SIG-M5 treated with dmso at 0.1 percent for 504 hours (cell line): Measurements from ENCODE around the gene NOP9.
A peak's percentile ranks its signal among the peaks of the same experiment; 100 is the strongest.
"Not testable (repeated sequence)": the region's sequence is repeated elsewhere in the genome, so short reads cannot be mapped to it uniquely, and the experiment has no call there.

Experiments
- DNase-seq: peaks from one replicate; lab custom pipeline; 2025; ENCODE audit not compliant: unreplicated experiment; lab: John Stamatoyannopoulos, UW

Gene NOP9

DNA sequence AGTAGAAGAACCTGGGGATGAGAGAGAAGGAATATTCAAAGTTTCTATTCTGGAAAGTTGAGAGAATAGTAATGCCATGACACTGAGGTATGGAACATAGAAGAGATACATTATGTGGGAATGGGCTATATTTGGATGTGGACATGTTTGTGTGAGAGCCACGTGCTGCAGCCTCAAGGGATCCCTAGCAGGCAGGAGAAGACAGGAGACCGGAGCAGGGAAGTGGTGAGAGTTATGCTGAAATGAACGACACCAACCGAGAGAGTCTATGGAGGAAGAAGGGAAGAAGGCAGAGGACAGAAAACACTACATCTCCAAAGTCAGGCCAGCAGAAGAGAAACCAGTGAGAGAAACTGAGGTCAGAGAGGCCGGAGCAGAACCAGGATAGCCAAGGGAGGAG lies 50.1 kb downstream of the NOP9 start:
- DNase-seq: no peak

DNA sequence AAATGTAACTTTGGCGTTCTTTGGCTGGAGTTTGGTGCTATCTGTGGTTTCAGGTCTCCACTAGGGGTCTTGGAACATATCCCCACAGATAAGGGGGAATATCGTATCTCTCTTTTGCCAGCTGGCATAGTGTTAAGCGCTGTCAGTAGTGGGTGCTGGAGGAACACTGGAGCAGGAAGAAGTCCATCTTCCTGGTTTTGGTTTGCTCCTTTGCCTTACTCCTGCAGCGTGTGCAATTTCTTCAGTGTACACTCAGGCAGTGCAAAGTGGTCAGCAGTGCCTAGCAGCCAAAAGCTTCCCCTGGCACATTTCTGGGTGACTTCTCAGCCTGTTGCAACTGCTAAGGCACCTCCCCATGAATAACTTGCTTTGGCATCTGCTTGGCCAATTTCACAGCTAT lies 51.9 kb downstream of the NOP9 start:
- peak; percentile 31 for DNase-seq

DNA sequence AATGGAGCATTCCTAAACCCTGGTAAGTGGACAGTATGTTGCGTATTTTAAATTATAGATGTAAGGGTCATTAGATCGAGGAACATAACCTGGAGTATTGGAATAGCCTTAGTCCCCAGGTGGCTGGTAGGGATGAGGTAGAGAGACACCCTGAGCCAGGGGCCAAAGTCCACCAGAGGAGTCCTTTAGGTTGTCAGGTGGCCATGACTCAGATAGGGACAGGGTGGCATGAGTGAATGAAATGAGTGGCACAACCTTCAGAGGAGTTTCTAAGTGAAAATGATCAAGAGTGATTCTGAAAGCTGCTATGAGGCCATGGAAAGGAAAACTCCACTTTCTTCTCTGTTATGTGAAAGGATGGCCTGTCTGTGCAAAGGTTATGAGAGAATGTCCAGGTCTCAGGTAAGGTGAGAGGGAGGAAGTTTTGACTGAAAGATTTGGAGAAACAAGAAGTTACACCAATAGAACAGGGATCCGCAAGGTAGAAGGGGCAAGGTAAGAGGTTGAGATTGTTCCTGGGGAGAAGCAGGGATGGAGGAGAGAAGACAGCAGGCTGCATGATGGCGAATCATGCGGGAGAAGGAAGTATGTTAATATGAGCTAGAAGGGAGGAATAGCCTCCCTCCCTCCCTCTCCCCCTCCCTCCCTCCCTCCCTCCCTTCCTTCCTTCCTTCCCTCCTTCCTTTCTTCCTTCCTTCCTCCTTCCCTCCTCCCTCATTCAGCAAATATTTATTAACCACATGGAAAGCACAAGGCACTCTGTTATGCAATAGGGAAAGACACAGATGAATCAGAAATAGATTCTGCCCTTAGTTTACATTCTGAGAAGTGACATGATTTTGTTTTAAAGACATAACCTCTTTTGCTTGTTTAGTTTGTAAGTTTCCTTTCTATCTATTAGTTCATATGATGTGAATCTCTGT lies 54.2 kb downstream of the NOP9 start:
- no peak for DNase-seq

DNA sequence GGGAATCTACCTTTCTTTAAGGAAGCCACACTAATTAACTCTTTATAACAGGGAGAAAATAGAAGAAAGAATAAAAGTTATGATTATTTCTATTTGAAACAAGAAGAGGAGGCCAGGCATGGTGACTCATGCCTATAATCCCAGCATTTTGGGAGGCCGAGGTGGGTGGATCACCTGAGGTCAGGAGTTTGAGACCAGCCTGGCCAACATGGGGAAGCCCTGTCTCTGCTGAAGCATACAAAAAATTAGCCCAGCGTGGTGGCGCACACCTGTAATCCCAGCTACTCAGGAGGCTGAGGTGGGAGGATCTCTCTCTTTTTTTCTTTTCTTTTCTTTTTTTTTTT lies 54.8 kb downstream of the NOP9 start:
- DNase-seq: not testable (repeated sequence)

DNA sequence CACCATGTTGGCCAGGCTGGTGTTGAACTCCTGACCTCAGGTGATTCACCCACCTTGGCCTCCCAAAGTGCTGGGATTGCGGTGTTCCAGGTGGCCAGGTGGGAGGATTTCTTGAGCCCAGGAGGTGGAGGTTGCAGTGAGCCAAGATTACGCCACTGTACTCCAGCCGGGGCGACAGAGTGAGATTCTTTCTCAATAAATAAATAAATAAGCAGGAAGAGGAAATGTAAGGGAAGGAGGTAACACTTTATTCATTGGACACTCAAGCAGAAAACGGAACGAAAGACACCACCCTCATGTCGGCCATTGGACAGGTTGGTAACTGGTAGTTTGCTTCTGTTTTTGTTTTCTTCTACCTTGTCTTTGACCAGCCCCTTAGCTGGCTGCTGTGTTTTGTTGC lies 55.4 kb downstream of the NOP9 start:
- DNase-seq: no peak

DNA sequence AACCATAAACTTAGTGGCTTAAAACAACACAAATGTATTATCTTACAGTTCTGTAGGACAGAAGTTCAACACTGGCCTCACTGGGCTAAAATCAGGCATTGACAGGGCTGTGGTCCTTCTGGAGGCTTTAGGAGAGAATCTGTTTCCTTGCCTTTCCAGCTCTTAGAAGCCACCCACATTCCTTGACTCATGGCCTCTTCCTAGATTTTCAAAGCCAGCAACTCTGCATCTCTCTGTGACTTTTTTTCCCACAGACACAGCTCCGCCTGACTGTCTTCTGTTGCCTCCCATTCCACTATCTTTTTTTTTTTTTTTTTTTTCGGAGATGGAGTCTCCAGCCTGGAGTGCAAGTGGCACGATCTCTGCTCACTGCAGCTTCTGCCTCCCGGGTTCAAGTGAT lies 56.6 kb downstream of the NOP9 start:
- DNase-seq: no peak
